Common myeloid progenitor, CD34-positive (primary cell): ENCODE results near the gene PRKCZ.

ENCODE experiments used
- CTCF ChIA-PET: fragments of 350-600 bp; sonication (Branson Sonifier 250); formaldehyde crosslinking; loops from one replicate; lab custom pipeline; 2021; ENCODE audit warnings: antibody characterized with exemption; lab: Charles Lee
- POLR2A ChIA-PET: fragments of 350-600 bp; sonication (Branson Sonifier 250); formaldehyde crosslinking; loops from one replicate; lab custom pipeline; 2021; ENCODE audit warnings: antibody characterized with exemption; lab: Charles Lee
- DNase-seq, 3 donors: peaks; one replicate each; pipeline versions ENCODE4 v3.0.0 to v3.0.0-alpha.2; 2013
- H3K27ac ChIP-seq, 2 experiments: 1 replicate in 1 of 2; 2 replicates in 1 of 2; pipeline ENCODE4 v1.7.0; 2013; ENCODE audit warnings: inconsistent platforms in 2 of 2, low read length in 2 of 2, mild to moderate bottlenecking in 2 of 2, low read depth in 1 of 2, moderate library complexity in 1 of 2; ENCODE audit not compliant: severe bottlenecking in 2 of 2, insufficient read depth in 1 of 2, poor library complexity in 1 of 2
- H3K27me3 ChIP-seq, 5 experiments: replicated peaks in 2 of 5; 1 replicate in 3 of 5; 2 replicates in 2 of 5; pipeline versions ENCODE4 v1.6.1 to v1.7.0; 2013; ENCODE audit warnings: low read length in 4 of 5, mild to moderate bottlenecking in 2 of 5, moderate library complexity in 2 of 5, inconsistent platforms in 1 of 5; ENCODE audit not compliant: insufficient read depth in 5 of 5, control insufficient read depth in 4 of 5
- H3K36me3 ChIP-seq, 4 experiments: 1 replicate in 2 of 4; 2 replicates in 2 of 4; pipeline versions ENCODE4 v1.6.1 to v1.7.0; 2013; ENCODE audit warnings: low read length in 3 of 4, control low read depth in 1 of 4, mild to moderate bottlenecking in 1 of 4; ENCODE audit not compliant: control insufficient read depth in 4 of 4, insufficient read depth in 4 of 4
- H3K4me1 ChIP-seq, 4 experiments: 1 replicate in 3 of 4; 2 replicates in 1 of 4; pipeline versions ENCODE4 v1.6.1 to v1.7.1; 2013; ENCODE audit warnings: low read length in 3 of 4, mild to moderate bottlenecking in 3 of 4, control low read depth in 1 of 4, inconsistent platforms in 1 of 4, moderate library complexity in 1 of 4; ENCODE audit not compliant: control insufficient read depth in 4 of 4, insufficient read depth in 4 of 4; ENCODE audit errors: control extremely low read depth in 1 of 4
- H3K4me3 ChIP-seq, 7 experiments: 1 replicate in 4 of 7; 2 replicates in 3 of 7; pipeline versions ENCODE4 v1.5.1 to v1.7.0; 2013; ENCODE audit warnings: mild to moderate bottlenecking in 7 of 7, low read length in 6 of 7, moderate library complexity in 6 of 7, inconsistent platforms in 2 of 7, low read depth in 2 of 7, control low read depth in 1 of 7; ENCODE audit not compliant: insufficient read depth in 4 of 7, control insufficient read depth in 1 of 7; ENCODE audit errors: extremely low read depth in 1 of 7
- H3K9me3 ChIP-seq, 5 experiments: 1 replicate in 4 of 5; 2 replicates in 1 of 5; pipeline versions ENCODE4 v1.6.1 to v1.7.1; 2013; ENCODE audit warnings: low read length in 4 of 5, mild to moderate bottlenecking in 2 of 5, inconsistent platforms in 1 of 5, low read depth in 1 of 5, moderate library complexity in 1 of 5; ENCODE audit not compliant: control insufficient read depth in 4 of 5, insufficient read depth in 2 of 5; ENCODE audit errors: control extremely low read depth in 1 of 5
- WGBS: methylation state at CpG from one replicate; pipeline ENCODE4 v1.1.5; 2013; ENCODE audit not compliant: insufficient coverage; 5-methylcytosine and 5-hydroxymethylcytosine counted together

The PRKCZ gene

DNA sequence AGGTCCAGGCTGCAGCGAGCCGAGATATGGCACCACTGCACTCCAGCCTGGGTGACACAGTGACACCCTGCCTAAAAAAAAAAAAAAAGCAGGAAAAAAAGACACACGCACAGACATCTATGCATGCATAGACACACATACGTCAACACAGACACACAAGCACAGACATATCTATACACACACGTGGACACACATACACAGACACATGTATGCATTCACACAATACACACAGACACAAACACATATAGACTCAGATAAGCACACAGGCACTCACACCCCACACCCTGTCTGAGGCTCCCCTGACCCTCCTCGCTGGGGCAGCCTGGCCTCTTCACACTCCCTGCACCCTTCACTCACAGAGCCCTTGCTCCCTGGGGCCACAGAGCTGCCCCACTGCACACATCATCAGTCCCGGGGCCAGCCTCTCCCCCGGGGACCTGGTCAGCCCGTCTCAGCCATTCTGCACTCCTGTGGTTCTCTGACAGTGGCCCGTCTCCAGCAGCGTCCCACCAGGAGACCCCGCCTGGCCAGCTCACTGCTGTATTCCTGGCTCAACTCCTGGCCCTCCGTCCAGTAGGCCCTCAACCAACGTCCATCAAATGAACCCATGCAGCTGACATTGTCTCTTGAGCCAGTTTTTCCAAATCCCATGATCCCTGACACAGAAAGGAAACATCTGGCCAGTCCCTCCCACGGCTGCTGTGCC, 4.6 kb upstream of the PRKCZ start:
- Histone ChIP-seq H3K4me1 (peaks cover 0 to 25% (median 17%) of the 10 kb centered on the region in 4 experiments), H3K27ac (no peak overlapping the region), H3K36me3 (no peaks in the 10 kb centered on the region), H3K9me3 (no peaks in the 10 kb centered on the region), H3K4me3 (no peak overlapping the region), H3K27me3 (peaks cover 0 to 33% (median 26%) of the 10 kb centered on the region in 5 experiments)
- CTCF ChIA-PET: interaction anchor here (1.0 to 10.0 kb wide), 17 partner anchors 8 to 236 kb away, joined by 3 to 144 read pairs (median 6); no protein-coding TSS in a partner anchor
- WGBS: 77% methylated on average over 13 of the region's 15 CpGs
- DNase-seq: no peak
- POLR2A ChIA-PET: no interaction called here

DNA sequence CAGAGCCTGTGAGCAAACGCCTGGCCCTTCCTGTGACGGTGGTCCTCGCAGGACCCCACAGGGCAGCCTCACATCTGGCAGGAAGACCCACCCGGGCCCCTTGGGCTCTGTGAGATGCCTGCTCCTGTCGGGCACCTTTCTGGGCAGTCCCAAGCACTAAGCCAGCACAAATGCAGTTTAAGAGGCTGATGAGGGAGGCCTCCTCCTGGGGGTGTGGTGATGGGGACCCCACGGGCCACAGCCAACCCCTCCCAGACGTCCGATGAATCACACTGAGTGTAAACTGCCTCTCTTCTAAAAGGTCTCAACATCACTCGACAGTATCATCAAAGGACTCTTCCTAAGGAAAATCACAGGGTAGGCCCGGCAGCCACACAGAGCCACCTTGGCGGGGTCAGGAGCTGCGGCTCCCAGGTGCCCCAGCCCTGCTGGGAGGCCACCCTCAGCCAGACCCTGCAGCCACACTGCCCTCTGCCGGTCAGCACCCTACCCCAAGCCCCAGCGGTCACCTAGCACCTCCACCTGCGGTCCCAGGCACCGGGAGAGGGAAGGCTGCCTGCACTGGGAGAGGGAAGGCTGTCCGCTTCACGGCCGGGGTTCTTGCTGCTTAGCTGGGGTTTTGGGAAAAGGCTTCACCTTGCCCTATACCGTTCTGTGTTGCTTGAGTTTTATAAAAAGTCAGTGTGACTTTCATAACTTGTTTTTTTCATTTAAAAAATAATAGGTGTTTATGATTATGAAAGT, 3.9 kb upstream of the PRKCZ start:
- POLR2A ChIA-PET: no interaction called here
- DNase-seq: peak; percentile 20 to 38 (median 25)

DNA sequence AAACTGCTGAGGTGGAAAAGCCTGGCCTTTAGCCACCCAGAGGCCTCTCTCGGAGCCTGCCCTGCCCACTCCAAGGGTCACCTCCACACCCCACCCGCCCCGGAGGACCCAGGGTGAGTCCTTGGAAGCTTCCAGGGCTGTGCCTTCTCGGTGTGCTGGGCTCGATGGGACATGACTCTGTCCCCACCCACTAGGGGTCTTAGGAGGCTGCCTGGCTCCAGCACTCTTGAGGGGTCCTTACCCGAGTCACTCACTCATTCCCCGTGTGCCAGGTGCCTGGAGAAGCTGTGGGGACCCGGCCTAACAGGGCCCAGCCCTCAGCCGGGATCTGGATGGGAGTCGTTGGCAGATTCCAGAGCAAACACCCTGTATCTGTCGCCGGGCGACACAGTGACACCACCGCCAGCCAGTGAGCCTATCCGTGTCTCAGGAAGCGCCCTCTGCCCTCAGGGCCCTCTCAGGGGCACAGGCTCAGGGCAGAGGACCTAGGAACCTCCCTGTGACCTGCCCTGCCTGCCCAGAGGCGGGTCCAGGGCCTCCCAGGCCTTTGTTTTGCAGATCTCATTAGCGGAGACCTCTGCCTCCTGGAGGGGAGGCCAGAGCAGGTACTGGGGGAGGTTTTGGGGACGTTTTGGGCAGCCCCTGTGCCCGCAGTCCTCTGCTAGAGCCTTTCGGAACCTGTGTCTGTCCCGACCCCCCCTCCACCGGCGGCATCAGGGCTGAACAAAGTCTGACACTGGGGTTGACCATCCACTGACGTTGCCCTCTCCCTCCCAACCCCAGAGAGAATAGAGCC, 3.1 kb upstream of the PRKCZ start:
- Histone ChIP-seq H3K4me1 (peaks cover 0 to 32% (median 17%) of the 10 kb centered on the region in 4 experiments), H3K27ac (no peak overlapping the region), H3K4me3 (no peak overlapping the region), H3K27me3 (peaks cover 0 to 33% (median 27%) of the 10 kb centered on the region in 5 experiments), H3K36me3 (no peaks in the 10 kb centered on the region), H3K9me3 (no peaks in the 10 kb centered on the region)
- no peak for DNase-seq
- CTCF ChIA-PET: interaction anchor here (0.6 to 10.0 kb wide), 9 partner anchors 21 to 105 kb away, joined by 3 to 144 read pairs (median 15); partner anchors contain the start of gene CFAP74
- 53% methylated on average over 16 of the region's 25 CpGs for WGBS
- POLR2A ChIA-PET: no interaction called here

More for the DNA sequence above, 3.9 kb upstream of the PRKCZ start:
- H3K4me1 ChIP-seq: peaks cover 0 to 30% (median 17%) of the 10 kb centered on the region in 4 experiments
- no peak overlapping the region for H3K4me3 ChIP-seq
- CTCF ChIA-PET: interaction anchor here (0.6 to 10.0 kb wide), 10 partner anchors 21 to 104 kb away, joined by 3 to 144 read pairs (median 10); partner anchors contain the start of gene CFAP74
- H3K9me3 ChIP-seq: no peaks in the 10 kb centered on the region
- 27% methylated on average over 15 of the region's 20 CpGs for WGBS
- H3K36me3 ChIP-seq: no peaks in the 10 kb centered on the region
- H3K27ac ChIP-seq: no peak overlapping the region
- peaks cover 0 to 33% (median 26%) of the 10 kb centered on the region in 5 experiments for H3K27me3 ChIP-seq

DNA sequence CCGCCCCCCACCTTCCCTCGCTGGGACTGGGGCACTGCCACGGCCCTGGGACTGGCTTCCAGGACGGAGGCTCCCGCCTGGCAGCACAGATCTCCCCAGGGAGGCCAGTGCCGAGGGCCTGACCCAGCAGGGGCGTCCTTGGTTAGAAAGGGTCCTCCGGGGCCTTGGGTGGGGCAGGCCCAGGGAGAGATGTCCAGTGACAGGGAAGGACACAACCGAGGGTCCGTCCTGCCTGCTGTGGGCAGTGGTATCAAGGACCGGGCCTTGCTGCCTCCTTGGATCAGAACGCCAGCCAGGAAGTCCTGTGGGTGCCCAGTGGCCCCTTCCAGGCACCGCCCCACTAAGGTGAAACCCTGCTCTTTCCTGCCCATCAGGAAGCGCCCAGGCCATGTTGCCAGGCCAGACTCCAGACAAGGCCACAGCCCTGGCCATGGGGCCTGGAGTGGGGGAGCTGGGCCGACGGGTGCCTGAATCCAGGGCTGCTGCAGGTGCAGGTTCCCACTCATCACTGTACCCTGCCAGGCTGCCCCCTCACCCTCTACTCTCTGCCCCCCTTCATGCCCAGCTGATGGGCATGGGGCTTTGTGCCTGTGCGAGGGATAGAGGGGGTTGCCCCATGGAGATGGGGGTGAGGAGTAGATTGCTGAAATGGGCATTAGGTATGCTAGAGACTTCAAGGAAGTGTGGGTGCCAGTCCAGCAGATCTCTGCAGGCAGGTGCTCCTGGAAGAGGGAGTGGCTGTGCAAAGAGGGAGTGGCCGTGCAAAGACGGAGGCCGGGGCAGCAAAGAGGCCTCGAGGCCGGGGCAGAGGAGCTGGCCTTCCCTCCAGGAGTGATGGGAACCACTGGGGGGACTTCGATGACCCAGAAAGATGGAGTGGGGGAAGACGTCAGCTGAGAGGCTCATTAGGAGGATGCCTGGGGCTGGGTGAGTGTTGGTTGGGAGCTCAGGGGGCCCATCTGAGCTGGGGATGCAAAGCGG, 2.2 kb upstream of the PRKCZ start:
- CTCF ChIA-PET: interaction anchor here (0.9 to 1.6 kb wide), 2 partner anchors 87 to 107 kb away, joined by 3 to 5 read pairs; no protein-coding TSS in a partner anchor
- Histone ChIP-seq H3K4me1 (peaks cover 0 to 32% (median 17%) of the 10 kb centered on the region in 4 experiments), H3K27ac (no peak overlapping the region), H3K27me3 (peaks cover 0 to 33% (median 27%) of the 10 kb centered on the region in 5 experiments), H3K4me3 (no peak overlapping the region), H3K36me3 (no peaks in the 10 kb centered on the region), H3K9me3 (no peaks in the 10 kb centered on the region)
- POLR2A ChIA-PET: no interaction called here
- WGBS: 86% methylated on average over 18 of the region's 25 CpGs
- no peak for DNase-seq

DNA sequence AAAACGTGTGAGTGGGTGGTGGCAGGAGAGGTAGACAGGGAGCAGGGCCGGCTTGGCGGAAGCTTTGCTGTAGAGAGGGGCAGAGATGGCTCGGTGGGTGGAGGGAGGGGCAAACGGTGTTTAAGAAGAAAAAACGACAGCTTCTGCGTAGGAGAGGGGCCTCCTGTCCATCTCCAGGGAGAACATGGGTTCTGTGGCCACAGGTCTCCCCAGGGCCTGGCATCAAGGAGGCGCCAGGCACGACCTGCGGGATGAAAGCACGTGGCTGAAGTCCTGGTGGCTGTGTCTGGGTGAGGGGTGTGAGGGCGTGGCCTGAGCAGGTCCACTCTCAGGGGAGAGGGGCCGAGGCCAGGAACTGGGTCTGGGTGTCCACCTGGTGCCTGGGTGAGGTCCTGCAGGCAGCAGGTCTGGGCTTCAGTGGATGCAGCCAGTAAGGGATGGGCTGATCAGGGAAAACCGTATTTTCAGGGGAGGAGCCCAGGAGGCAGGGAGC, 940 bp upstream of the PRKCZ start:
- peaks cover 0 to 33% (median 27%) of the 10 kb centered on the region in 5 experiments for H3K27me3 ChIP-seq
- 23% methylated on average over 14 of the region's 14 CpGs for WGBS

More for the DNA sequence above, 940 bp upstream of the PRKCZ start:
- Histone ChIP-seq H3K4me1 (peaks cover 0 to 32% (median 17%) of the 10 kb centered on the region in 4 experiments), H3K27ac (peak overlapping the region in 1 of 2 experiments; percentile 79), H3K36me3 (no peaks in the 10 kb centered on the region), H3K4me3 (peak overlapping the region; percentile 38 to 86 (median 67)), H3K9me3 (no peaks in the 10 kb centered on the region)
- CTCF ChIA-PET: interaction anchor here (0.7 to 1.6 kb wide), 2 partner anchors 89 to 106 kb away, joined by 3 to 5 read pairs; no protein-coding TSS in a partner anchor
- DNase-seq: peak; percentile 54 to 62 (median 54)
- POLR2A ChIA-PET: interaction anchor here (0.6 kb wide), 1 partner anchor 1070 kb away, joined by 3 read pairs; no protein-coding TSS in a partner anchor
